Measurements from ENCODE around the gene ICA1. TPM values are rescaled to one million over a fixed set of nuclear protein-coding genes. Genes with fewer than 3 reads are reported as not detected.

The ICA1 gene
- polyA plus RNA-seq, 2 of the 4 experiments (the other 2 are of a cell fraction) = 0.66 to 2.0 TPM

DNA sequence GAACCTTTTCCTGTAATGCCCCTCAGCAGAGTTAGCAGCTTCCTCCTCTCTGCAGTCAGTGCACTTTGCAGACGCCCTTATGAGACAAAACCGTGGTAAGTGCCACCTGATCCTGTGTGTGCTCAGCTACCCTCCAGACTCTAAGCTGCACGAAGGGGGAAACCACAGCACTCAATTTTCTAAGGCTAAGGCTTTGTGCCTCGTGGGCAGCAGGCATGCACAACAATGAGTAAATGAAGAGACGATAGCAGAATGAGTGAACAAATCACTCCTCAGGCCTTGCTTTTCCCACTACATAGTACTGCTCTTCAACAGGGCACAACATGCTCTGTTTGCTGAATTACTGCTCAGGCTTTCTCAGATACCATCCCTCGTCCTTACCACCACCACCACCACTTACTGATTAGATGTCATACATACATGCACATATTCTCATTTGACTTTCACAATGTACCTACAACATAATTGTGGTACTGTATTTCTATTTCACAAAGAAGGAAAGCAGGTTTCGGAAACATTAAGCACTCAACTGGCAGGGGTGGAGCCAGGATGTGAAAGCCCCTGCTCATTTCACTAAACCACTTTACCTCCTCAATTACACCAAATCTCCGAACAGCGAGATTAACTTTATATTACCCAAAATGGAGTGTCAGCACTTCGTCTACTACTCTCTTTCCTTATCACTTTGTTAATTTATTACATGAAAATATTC is 85.4 kb downstream of the ICA1 start:
- no peak for DNase-seq (ENCODE audit: low read depth in 1 of 2, low spot score in 1 of 2)
- Histone ChIP-seq H3K4me1 (no peaks in the 10 kb centered on the region), H3K4me3 (no peak overlapping the region), H3K27ac (no peak overlapping the region), H3K9me3 (no peaks in the 10 kb centered on the region), H3K4me2 (no peak overlapping the region)
- peak in 1 of 2 experiments; percentile 19; a peak in 1 of 6 replicates for ATAC-seq
- TF ChIP-seq SMC3 (IDR thresholded peaks at IDR 0.05) (no peak), MYC (IDR thresholded peaks at IDR 0.05; ENCODE audit: borderline replicate concordance, low read length) (no peak), CEBPB (IDR thresholded peaks at IDR 0.05) (no peak), USF2 (IDR thresholded peaks at IDR 0.05) (no peak), MAZ (IDR thresholded peaks at IDR 0.05; ENCODE audit: borderline replicate concordance, low read depth, low read length) (no peak), ZSCAN20 (CRISPR knock-in tag; IDR thresholded peaks at IDR 0.05) (no peak), HOXA7 (CRISPR knock-in tag; IDR thresholded peaks at IDR 0.05) (no peak), SREBF2 (IDR thresholded peaks at IDR 0.05) (no peak)
- ChIA-PET POLR2A (no interaction called here), CTCF (interaction anchor here (1.3 kb wide), 1 partner anchor 10 kb away, joined by 3 read pairs; no protein-coding TSS in a partner anchor)
- FAIRE-seq = no peak
- 44% methylated on average over 10 of the region's 10 CpGs for WGBS (ENCODE audit: missing lambda C conversion rate)

GRCh38 chr7:8175929-8176369 is 86.0 kb downstream of the ICA1 start:
- no peak overlapping the region for H3K4me3 ChIP-seq
- no peaks in the 10 kb centered on the region for H3K9me3 ChIP-seq
- no peak for DNase-seq (ENCODE audit: low read depth in 1 of 2, low spot score in 1 of 2)
- ChIA-PET POLR2A (no interaction called here), CTCF (interaction anchor here (1.3 kb wide), 1 partner anchor 10 kb away, joined by 3 read pairs; no protein-coding TSS in a partner anchor)
- H3K4me1 ChIP-seq = no peaks in the 10 kb centered on the region
- no peak for ATAC-seq
- TF ChIP-seq POLR2AphosphoS2 (conservative IDR thresholded peaks at IDR 0.05; ENCODE audit: low read length) = no peak
- no peak for TF ChIP-seq E2F6 (IDR thresholded peaks at IDR 0.05; ENCODE audit: borderline replicate concordance, low read depth)
- no peak for TF ChIP-seq ZC3H11A (IDR thresholded peaks at IDR 0.05)
- TF ChIP-seq SMC3 (IDR thresholded peaks at IDR 0.05) = no peak
- no peak for TF ChIP-seq BHLHE40 (IDR thresholded peaks at IDR 0.05; ENCODE audit: low read depth, low read length)
- no peak for TF ChIP-seq EHMT2 (IDR thresholded peaks at IDR 0.05; ENCODE audit: low read depth)
- no peak for TF ChIP-seq RAD21 (conservative IDR thresholded peaks at IDR 0.05 in 1 of 2, IDR thresholded peaks at IDR 0.05 in 1 of 2)
- TF ChIP-seq BCL3 (IDR thresholded peaks at IDR 0.05) = no peak
- no peak for TF ChIP-seq NR3C1 (IDR thresholded peaks at IDR 0.05)
- no peak for TF ChIP-seq MYC (IDR thresholded peaks at IDR 0.05; ENCODE audit: borderline replicate concordance, low read length)
- no peak for TF ChIP-seq RNF2 (IDR thresholded peaks at IDR 0.05; ENCODE audit: borderline replicate concordance, low read depth)
- no peak for TF ChIP-seq ATOH8 (CRISPR knock-in tag; IDR thresholded peaks at IDR 0.05; ENCODE audit: low read depth)
- TF ChIP-seq CBX2 (IDR thresholded peaks at IDR 0.05; ENCODE audit: borderline replicate concordance, low read depth) = no peak
- no peak for TF ChIP-seq FOSL2 (IDR thresholded peaks at IDR 0.05)
- TF ChIP-seq FOSL2 (CRISPR knock-in tag; IDR thresholded peaks at IDR 0.05) = no peak
- TF ChIP-seq EHF (CRISPR knock-in tag; IDR thresholded peaks at IDR 0.05) = no peak
- no peak for FAIRE-seq
- H3K4me2 ChIP-seq = no peak overlapping the region
- H3K27ac ChIP-seq = no peak overlapping the region
- WGBS (ENCODE audit: missing lambda C conversion rate) = 67% methylated on average over 6 of the region's 6 CpGs
